ENCODE measurements around the gene PRCD.

DNA sequence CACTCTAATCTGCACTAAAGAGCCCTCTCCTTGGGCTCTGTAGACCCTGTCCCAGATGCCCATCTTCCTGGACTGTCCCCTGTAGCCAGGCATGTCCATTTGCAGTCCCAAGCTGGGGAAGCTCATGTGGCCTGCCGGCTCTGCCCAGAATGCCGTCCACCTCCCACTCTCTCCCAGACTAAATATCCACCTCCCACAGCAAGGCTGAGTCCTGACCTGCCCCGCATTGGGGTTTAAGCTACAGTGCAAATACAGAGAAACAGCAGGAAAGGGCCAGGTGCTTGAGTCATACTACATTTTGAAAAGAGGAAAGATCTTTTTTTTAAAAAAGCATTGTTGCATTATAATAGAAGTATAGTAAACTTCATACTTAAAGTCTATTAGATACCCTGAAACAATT lies 42.8 kb downstream of the PRCD start:
- TF ChIP-seq POLR2A (IDR thresholded peaks at IDR 0.05) (no peak), CTCF (IDR thresholded peaks at IDR 0.05) (no peak)

Measured in testis (tissue), 2 donors.